MCF 10A (cell line): ENCODE data around the gene ESRRG. TPM values are rescaled to one million over a fixed set of nuclear protein-coding genes. Genes with fewer than 3 reads are reported as not detected.

Experiments
- BruUV-seq: library from RNA; stranded (reverse); fragments of 400-500 nt; replicated peaks from 2 replicates; lab custom pipeline; 2021; lab: Mats Ljungman, UMichigan
- CTCF ChIA-PET: fragments of 300-600 bp; sonication (Branson Sonifier 250); formaldehyde crosslinking; extraction: SDS; loops from one replicate; lab custom pipeline; 2021; ENCODE audit warnings: antibody characterized with exemption, inconsistent platforms; lab: Yijun Ruan, JAX
- POLR2A ChIA-PET: fragments of 300-600, 350-650 bp; sonication (Branson Sonifier 250); formaldehyde crosslinking; extraction: SDS; loops from one replicate; lab custom pipeline; 2020; ENCODE audit warnings: antibody characterized with exemption, inconsistent platforms; lab: Yijun Ruan, JAX
- DNase-seq: peaks from one replicate; pipeline ENCODE4 v3.0.0-alpha.2; 2018; ENCODE audit not compliant: unreplicated experiment
- H3K27ac Mint-ChIP-seq: one replicate; pipeline ENCODE4 v1.8.0; 2022; ENCODE audit warnings: mild to moderate bottlenecking, low read depth, mixed read lengths; ENCODE audit not compliant: unreplicated experiment
- H3K27me3 Mint-ChIP-seq: one replicate; pipeline ENCODE4 v1.8.0; 2022; ENCODE audit warnings: mixed read lengths; ENCODE audit not compliant: insufficient read depth, unreplicated experiment
- H3K36me3 Mint-ChIP-seq: one replicate; pipeline ENCODE4 v1.8.0; 2022; ENCODE audit warnings: mild to moderate bottlenecking, moderate library complexity, mixed read lengths; ENCODE audit not compliant: insufficient read depth, unreplicated experiment
- H3K4me1 Mint-ChIP-seq: one replicate; pipeline ENCODE4 v1.8.0; 2022; ENCODE audit warnings: mixed read lengths; ENCODE audit not compliant: insufficient read depth, unreplicated experiment
- H3K4me3 Mint-ChIP-seq: one replicate; pipeline ENCODE4 v1.8.0; 2022; ENCODE audit warnings: mild to moderate bottlenecking, moderate library complexity, mixed read lengths; ENCODE audit not compliant: unreplicated experiment
- H3K9me3 Mint-ChIP-seq: one replicate; pipeline ENCODE4 v1.8.0; 2022; ENCODE audit warnings: mixed read lengths; ENCODE audit not compliant: unreplicated experiment
- CTCF ChIP-seq: fragments of 200-600 bp; IDR thresholded peaks from one replicate; pipeline ENCODE4 v1.8.0; 2022; ENCODE audit warnings: antibody characterized with exemption, mild to moderate bottlenecking; ENCODE audit not compliant: unreplicated experiment
- intact Hi-C: fragments of 100-400 bp; cut with micrococcal nuclease; formaldehyde crosslinking; loops from 2 replicates; pipeline ENCODE4 v1.14.1; 2022
- total RNA-seq: library from RNA; stranded (reverse); gene quantifications from 2 replicates; pipeline ENCODE4 v1.2.3, GENCODE V29; 2022

ESRRG gene
- total RNA-seq, 1 experiment from 2014 or later, result 0.44 TPM

- Mint-ChIP-seq H3K4me3 (no peak overlapping the region), H3K4me1 (peaks cover 5% of the 10 kb centered on the region), H3K9me3 (no peaks in the 10 kb centered on the region), H3K27ac (no peak overlapping the region), H3K36me3 (no peaks in the 10 kb centered on the region), H3K27me3 (no peaks in the 10 kb centered on the region)
- no peak for DNase-seq
- ChIA-PET CTCF (interaction anchor here (0.6 to 1.9 kb wide), 2 partner anchors 16 to 53 kb away, joined by 3 to 7 read pairs; no protein-coding TSS in a partner anchor), POLR2A (interaction anchor here (0.6 to 0.8 kb wide), 3 partner anchors 16 to 1370 kb away, joined by 3 read pairs; no protein-coding TSS in a partner anchor)
- intact Hi-C loops, result no loop called here
- TF ChIP-seq CTCF, result no peak
- no TSS peak for BruUV-seq
Measured at GRCh38 chr1:216765346-216766300, 42.4 kb upstream of the ESRRG start.

- ChIA-PET CTCF (no interaction called here), POLR2A (no interaction called here)
- intact Hi-C loops, result loop anchor here (10.0 kb wide), 1 partner anchor 807 kb away; no protein-coding TSS in a partner anchor
- no peak overlapping the region for H3K27ac Mint-ChIP-seq
- DNase-seq, result no peak
- H3K4me1 Mint-ChIP-seq, result no peaks in the 10 kb centered on the region
- BruUV-seq, result no TSS peak
- H3K36me3 Mint-ChIP-seq, result no peaks in the 10 kb centered on the region
- no peak overlapping the region for H3K4me3 Mint-ChIP-seq
- no peak for TF ChIP-seq CTCF
- no peaks in the 10 kb centered on the region for H3K9me3 Mint-ChIP-seq
- no peaks in the 10 kb centered on the region for H3K27me3 Mint-ChIP-seq
Measured at GRCh38 chr1:216758161-216758560, 34.9 kb upstream of the ESRRG start.

GRCh38 chr1:216757110-216757509, 33.9 kb upstream of the ESRRG start:
- no peaks in the 10 kb centered on the region for H3K36me3 Mint-ChIP-seq
- H3K4me3 Mint-ChIP-seq, result no peak overlapping the region
- no peaks in the 10 kb centered on the region for H3K4me1 Mint-ChIP-seq
- no peaks in the 10 kb centered on the region for H3K9me3 Mint-ChIP-seq
- H3K27ac Mint-ChIP-seq, result no peak overlapping the region
- DNase-seq, result no peak
- BruUV-seq, result no TSS peak
- CTCF ChIA-PET, result interaction anchor here (0.7 to 1.0 kb wide), 2 partner anchors 11 to 204 kb away, joined by 3 read pairs; no protein-coding TSS in a partner anchor
- intact Hi-C loops, result loop anchor here (10.0 kb wide), 1 partner anchor 808 kb away; no protein-coding TSS in a partner anchor
- TF ChIP-seq CTCF, result no peak
- no peaks in the 10 kb centered on the region for H3K27me3 Mint-ChIP-seq
- POLR2A ChIA-PET, result no interaction called here

- BruUV-seq, result no TSS peak
- no peak for TF ChIP-seq CTCF
- no peaks in the 10 kb centered on the region for H3K9me3 Mint-ChIP-seq
- intact Hi-C loops, result loop anchor here (1.0 to 10.0 kb wide), 12 partner anchors 211 to 1420 kb away; no protein-coding TSS in a partner anchor
- no peaks in the 10 kb centered on the region for H3K36me3 Mint-ChIP-seq
- no peaks in the 10 kb centered on the region for H3K4me1 Mint-ChIP-seq
- CTCF ChIA-PET, result interaction anchor here (0.6 to 3.4 kb wide), 10 partner anchors 9 to 995 kb away, joined by 3 to 38 read pairs (median 5); no protein-coding TSS in a partner anchor
- no peaks in the 10 kb centered on the region for H3K27me3 Mint-ChIP-seq
- H3K4me3 Mint-ChIP-seq, result no peak overlapping the region
- H3K27ac Mint-ChIP-seq, result no peak overlapping the region
- no peak for DNase-seq
- POLR2A ChIA-PET, result no interaction called here
Measured at GRCh38 chr1:216750961-216751360, 27.7 kb upstream of the ESRRG start.
